ENCODE data around the gene CIZ1. TPM values are rescaled to one million over a fixed set of nuclear protein-coding genes. Genes with fewer than 3 reads are reported as not detected.
A peak's percentile ranks its signal among the peaks of the same experiment; 100 is the strongest.
"Not testable (repeated sequence)": the region's sequence is repeated elsewhere in the genome, so short reads cannot be mapped to it uniquely, and the experiment has no call there.

CIZ1 gene
- polyA plus RNA-seq, 4 donors: 44.5 to 88.1 (median 47.8) TPM

- DNase-seq (no peak), FAIRE-seq (no peak)
- Histone ChIP-seq H3K27ac (ENCODE audit: low read depth in 1 of 3, low read length in 2 of 3) (no peak overlapping the region), H3K4me1 (ENCODE audit: control insufficient read depth in 3 of 3, insufficient read depth in 2 of 3, low read depth in 1 of 3, low read length in 2 of 3) (peaks cover 0 to 32% (median 0%) of the 10 kb centered on the region in 3 donors), H3K9me3 (ENCODE audit: control insufficient read depth in 2 of 2, insufficient read depth in 1 of 2, low read depth in 1 of 2, low read length in 1 of 2) (no peaks in the 10 kb centered on the region), H3K36me3 (ENCODE audit: control insufficient read depth in 3 of 3, insufficient read depth in 2 of 3, low read depth in 1 of 3, low read length in 3 of 3) (no peaks in the 10 kb centered on the region), H3K27me3 (ENCODE audit: control insufficient read depth in 3 of 3, insufficient read depth in 3 of 3, low read length in 3 of 3) (no peaks in the 10 kb centered on the region), H3K4me3 (ENCODE audit: low read depth in 1 of 3, low read length in 3 of 3) (no peak overlapping the region)
- 58 to 74% (median 68%) methylated on average over 6 to 8 of the region's 8 CpGs for WGBS, 3 donors
Measured at GRCh38 chr9:128143525-128144238, 47.7 kb downstream of the CIZ1 start.

- Histone ChIP-seq H3K4me1 (ENCODE audit: control insufficient read depth in 3 of 3, insufficient read depth in 2 of 3, low read depth in 1 of 3, low read length in 2 of 3) (peaks cover 0 to 25% (median 0%) of the 10 kb centered on the region in 3 donors), H3K27me3 (ENCODE audit: control insufficient read depth in 3 of 3, insufficient read depth in 3 of 3, low read length in 3 of 3) (no peaks in the 10 kb centered on the region), H3K27ac (ENCODE audit: low read depth in 1 of 3, low read length in 2 of 3) (no peak overlapping the region), H3K9me3 (ENCODE audit: control insufficient read depth in 2 of 2, insufficient read depth in 1 of 2, low read depth in 1 of 2, low read length in 1 of 2) (no peaks in the 10 kb centered on the region), H3K36me3 (ENCODE audit: control insufficient read depth in 3 of 3, insufficient read depth in 2 of 3, low read depth in 1 of 3, low read length in 3 of 3) (no peaks in the 10 kb centered on the region), H3K4me3 (ENCODE audit: low read depth in 1 of 3, low read length in 3 of 3) (no peak overlapping the region)
- DNase-seq: no peak
- FAIRE-seq: no peak
- 65 to 80% (median 70%) methylated on average over 2 of the region's 2 CpGs for WGBS, 3 donors
Measured at GRCh38 chr9:128142596-128142995, 48.8 kb downstream of the CIZ1 start.

- H3K4me3 ChIP-seq (ENCODE audit: low read depth in 1 of 3, low read length in 3 of 3): no peak overlapping the region
- no peak for FAIRE-seq
Measured at GRCh38 chr9:128142061-128142460, 49.3 kb downstream of the CIZ1 start.

GRCh38 chr9:128141604-128142003 lies 49.8 kb downstream of the CIZ1 start:
- Histone ChIP-seq H3K4me3 (ENCODE audit: low read depth in 1 of 3, low read length in 3 of 3) (no peak overlapping the region), H3K4me1 (ENCODE audit: control insufficient read depth in 3 of 3, insufficient read depth in 2 of 3, low read depth in 1 of 3, low read length in 2 of 3) (peaks cover 0 to 25% (median 0%) of the 10 kb centered on the region in 3 donors), H3K9me3 (ENCODE audit: control insufficient read depth in 2 of 2, insufficient read depth in 1 of 2, low read depth in 1 of 2, low read length in 1 of 2) (no peaks in the 10 kb centered on the region), H3K27me3 (ENCODE audit: control insufficient read depth in 3 of 3, insufficient read depth in 3 of 3, low read length in 3 of 3) (no peaks in the 10 kb centered on the region), H3K27ac (ENCODE audit: low read depth in 1 of 3, low read length in 2 of 3) (no peak overlapping the region), H3K36me3 (ENCODE audit: control insufficient read depth in 3 of 3, insufficient read depth in 2 of 3, low read depth in 1 of 3, low read length in 3 of 3) (no peaks in the 10 kb centered on the region)
- DNase-seq (no peak), FAIRE-seq (no peak)
- 92 to 97% (median 96%) methylated on average over 3 of the region's 3 CpGs for WGBS, 3 donors

More at GRCh38 chr9:128142061-128142460, 49.3 kb downstream of the CIZ1 start:
- Histone ChIP-seq H3K4me1 (ENCODE audit: control insufficient read depth in 3 of 3, insufficient read depth in 2 of 3, low read depth in 1 of 3, low read length in 2 of 3) (peaks cover 0 to 25% (median 0%) of the 10 kb centered on the region in 3 donors), H3K27me3 (ENCODE audit: control insufficient read depth in 3 of 3, insufficient read depth in 3 of 3, low read length in 3 of 3) (no peaks in the 10 kb centered on the region), H3K9me3 (ENCODE audit: control insufficient read depth in 2 of 2, insufficient read depth in 1 of 2, low read depth in 1 of 2, low read length in 1 of 2) (no peaks in the 10 kb centered on the region), H3K27ac (ENCODE audit: low read depth in 1 of 3, low read length in 2 of 3) (no peak overlapping the region), H3K36me3 (ENCODE audit: control insufficient read depth in 3 of 3, insufficient read depth in 2 of 3, low read depth in 1 of 3, low read length in 3 of 3) (no peaks in the 10 kb centered on the region)
- no peak for DNase-seq
- whole genome bisulfite sequencing, 3 donors: 54 to 70% (median 59%) methylated on average over 4 of the region's 4 CpGs

- DNase-seq: no peak
Measured at GRCh38 chr9:128139621-128140020, 51.8 kb downstream of the CIZ1 start.

GRCh38 chr9:128138001-128138400 lies 53.4 kb downstream of the CIZ1 start:
- WGBS, 3 donors: 75 to 92% (median 89%) methylated on average over 3 of the region's 3 CpGs

More at GRCh38 chr9:128139621-128140020, 51.8 kb downstream of the CIZ1 start:
- FAIRE-seq: no peak
- H3K9me3 ChIP-seq (ENCODE audit: control insufficient read depth in 2 of 2, insufficient read depth in 1 of 2, low read depth in 1 of 2, low read length in 1 of 2): no peaks in the 10 kb centered on the region
- 43 to 90% (median 76%) methylated on average over 7 to 16 of the region's 16 CpGs for WGBS, 3 donors
- H3K4me1 ChIP-seq (ENCODE audit: control insufficient read depth in 3 of 3, insufficient read depth in 2 of 3, low read depth in 1 of 3, low read length in 2 of 3): peaks cover 0 to 14% (median 0%) of the 10 kb centered on the region in 3 donors
- H3K27ac ChIP-seq (ENCODE audit: low read depth in 1 of 3, low read length in 2 of 3): no peak overlapping the region
- H3K27me3 ChIP-seq (ENCODE audit: control insufficient read depth in 3 of 3, insufficient read depth in 3 of 3, low read length in 3 of 3): no peaks in the 10 kb centered on the region
- no peaks in the 10 kb centered on the region for H3K36me3 ChIP-seq (ENCODE audit: control insufficient read depth in 3 of 3, insufficient read depth in 2 of 3, low read depth in 1 of 3, low read length in 3 of 3)
- peak overlapping the region in 1 of 3 donors; percentile 3 for H3K4me3 ChIP-seq (ENCODE audit: low read depth in 1 of 3, low read length in 3 of 3)

GRCh38 chr9:128136816-128137793 lies 54.3 kb downstream of the CIZ1 start:
- no peak for FAIRE-seq
- 87 to 90% (median 88%) methylated on average over 18 of the region's 18 CpGs for WGBS, 3 donors
- Histone ChIP-seq H3K36me3 (ENCODE audit: control insufficient read depth in 3 of 3, insufficient read depth in 2 of 3, low read depth in 1 of 3, low read length in 3 of 3) (no peaks in the 10 kb centered on the region), H3K4me3 (ENCODE audit: low read depth in 1 of 3, low read length in 3 of 3) (no peak overlapping the region), H3K27me3 (ENCODE audit: control insufficient read depth in 3 of 3, insufficient read depth in 3 of 3, low read length in 3 of 3) (no peaks in the 10 kb centered on the region), H3K27ac (ENCODE audit: low read depth in 1 of 3, low read length in 2 of 3) (no peak overlapping the region), H3K9me3 (ENCODE audit: control insufficient read depth in 2 of 2, insufficient read depth in 1 of 2, low read depth in 1 of 2, low read length in 1 of 2) (no peaks in the 10 kb centered on the region), H3K4me1 (ENCODE audit: control insufficient read depth in 3 of 3, insufficient read depth in 2 of 3, low read depth in 1 of 3, low read length in 2 of 3) (peaks cover 0 to 24% (median 0%) of the 10 kb centered on the region in 3 donors)
- DNase-seq: no peak

More at GRCh38 chr9:128138001-128138400, 53.4 kb downstream of the CIZ1 start:
- no peaks in the 10 kb centered on the region for H3K9me3 ChIP-seq (ENCODE audit: control insufficient read depth in 2 of 2, insufficient read depth in 1 of 2, low read depth in 1 of 2, low read length in 1 of 2)
- no peak overlapping the region for H3K4me3 ChIP-seq (ENCODE audit: low read depth in 1 of 3, low read length in 3 of 3)
- no peak overlapping the region for H3K27ac ChIP-seq (ENCODE audit: low read depth in 1 of 3, low read length in 2 of 3)
- H3K27me3 ChIP-seq (ENCODE audit: control insufficient read depth in 3 of 3, insufficient read depth in 3 of 3, low read length in 3 of 3): no peaks in the 10 kb centered on the region
- DNase-seq (no peak), FAIRE-seq (no peak)
- H3K36me3 ChIP-seq (ENCODE audit: control insufficient read depth in 3 of 3, insufficient read depth in 2 of 3, low read depth in 1 of 3, low read length in 3 of 3): no peaks in the 10 kb centered on the region
- H3K4me1 ChIP-seq (ENCODE audit: control insufficient read depth in 3 of 3, insufficient read depth in 2 of 3, low read depth in 1 of 3, low read length in 2 of 3): peaks cover 0 to 15% (median 0%) of the 10 kb centered on the region in 3 donors

- not testable (repeated sequence) for H3K27me3 ChIP-seq (ENCODE audit: control insufficient read depth in 3 of 3, insufficient read depth in 3 of 3, low read length in 3 of 3); H3K36me3 ChIP-seq (ENCODE audit: control insufficient read depth in 3 of 3, insufficient read depth in 2 of 3, low read depth in 1 of 3, low read length in 3 of 3); H3K27ac ChIP-seq (ENCODE audit: low read depth in 1 of 3, low read length in 2 of 3); DNase-seq; FAIRE-seq; H3K9me3 ChIP-seq (ENCODE audit: control insufficient read depth in 2 of 2, insufficient read depth in 1 of 2, low read depth in 1 of 2, low read length in 1 of 2); H3K4me3 ChIP-seq (ENCODE audit: low read depth in 1 of 3, low read length in 3 of 3)
- peaks cover 0 to 30% (median 0%) of the 10 kb centered on the region in 3 donors for H3K4me1 ChIP-seq (ENCODE audit: control insufficient read depth in 3 of 3, insufficient read depth in 2 of 3, low read depth in 1 of 3, low read length in 2 of 3)
- WGBS, 3 donors: 78 to 87% (median 80%) methylated on average over 8 of the region's 8 CpGs
Measured at GRCh38 chr9:128135561-128135960, 55.8 kb downstream of the CIZ1 start.
